OCI-LY1 (cell line): ENCODE measurements around the gene TRMT44.

Source experiments
- H2AFZ ChIP-seq: fragments of 200-600 bp; sonication (generic), shearing (Covaris generic); 2 replicates; pipeline ENCODE4 v1.6.0; 2014; ENCODE audit warnings: antibody characterized with exemption, mild to moderate bottlenecking, low read length
- H3F3A ChIP-seq: fragments of 200-600 bp; sonication (generic), shearing (Covaris generic); 2 replicates; pipeline ENCODE4 v1.6.0; 2014; ENCODE audit warnings: mild to moderate bottlenecking, antibody characterized with exemption, low read length, moderate library complexity; ENCODE audit not compliant: insufficient read depth
- H3K27ac ChIP-seq: fragments of 200-600 bp; sonication (generic); 2 replicates; pipeline ENCODE4 v1.5.1; 2014; ENCODE audit warnings: low read length, mixed run types, mild to moderate bottlenecking, low read depth; ENCODE audit not compliant: poor library complexity, severe bottlenecking
- H3K27me3 ChIP-seq: fragments of 200-600 bp; sonication (generic); 2 replicates; pipeline ENCODE4 v1.6.0; 2014; ENCODE audit warnings: antibody characterized with exemption, mild to moderate bottlenecking, low read length, moderate library complexity; ENCODE audit not compliant: insufficient read depth
- H3K36me3 ChIP-seq: fragments of 200-600 bp; sonication (generic); 2 replicates; pipeline ENCODE4 v1.6.1; 2014; ENCODE audit warnings: mild to moderate bottlenecking, antibody characterized with exemption, low read length, moderate library complexity, mixed read lengths; ENCODE audit not compliant: insufficient read depth
- H3K4me1 ChIP-seq: fragments of 200-600 bp; sonication (generic); 2 replicates; pipeline ENCODE4 v1.5.1; 2014; ENCODE audit warnings: mild to moderate bottlenecking, low read length, moderate library complexity; ENCODE audit not compliant: insufficient read depth, severe bottlenecking
- H3K4me2 ChIP-seq: fragments of 200-600 bp; sonication (generic), shearing (Covaris generic); 2 replicates; pipeline ENCODE4 v1.6.1; 2014; ENCODE audit warnings: low read length
- H3K4me3 ChIP-seq: fragments of 200-600 bp; sonication (generic); 2 replicates; pipeline ENCODE4 v1.5.1; 2014; ENCODE audit warnings: low read length, low read depth, mild to moderate bottlenecking, mixed read lengths; ENCODE audit not compliant: poor library complexity, severe bottlenecking
- H3K79me2 ChIP-seq: fragments of 200-600 bp; shearing (Covaris generic); 2 replicates; pipeline ENCODE4 v1.6.1; 2016; ENCODE audit warnings: mixed run types, low read length, mixed read lengths; ENCODE audit not compliant: insufficient read depth
- H3K9ac ChIP-seq: fragments of 200-600 bp; sonication (generic), shearing (Covaris generic); 2 replicates; pipeline ENCODE4 v1.6.1; 2014; ENCODE audit warnings: mild to moderate bottlenecking, low read length, mixed read lengths
- H3K9me2 ChIP-seq: fragments of 200-600 bp; sonication (generic), shearing (Covaris generic); 2 replicates; pipeline ENCODE4 v1.6.1; 2014; ENCODE audit warnings: low read depth, mild to moderate bottlenecking, low read length, mixed read lengths
- H3K9me3 ChIP-seq: fragments of 200-600 bp; shearing (Covaris generic); 2 replicates; pipeline ENCODE4 v1.6.1; 2014; ENCODE audit warnings: low read length, mixed read lengths
- H4K20me1 ChIP-seq: fragments of 200-600 bp; sonication (generic), shearing (Covaris generic); 2 replicates; pipeline ENCODE4 v1.6.0; 2016; ENCODE audit warnings: mild to moderate bottlenecking, low read length; ENCODE audit not compliant: insufficient read depth
- EZH2 ChIP-seq: fragments of 200-600 bp; sonication (generic), shearing (Covaris generic); IDR thresholded peaks from 2 replicates; pipeline ENCODE4 v1.8.0; 2017; ENCODE audit warnings: borderline replicate concordance, mixed run types, mild to moderate bottlenecking, antibody characterized with exemption, low read length, moderate library complexity, mixed read lengths
- TF ChIP-seq, protein P1 (sequence below): fragments of 200-600 bp; sonication (generic), shearing (Covaris generic); IDR thresholded peaks from 2 replicates; pipeline ENCODE4 v1.5.1; 2017; ENCODE audit warnings: mild to moderate bottlenecking, antibody characterized with exemption, low read length, moderate library complexity, mixed read lengths

Gene TRMT44

DNA sequence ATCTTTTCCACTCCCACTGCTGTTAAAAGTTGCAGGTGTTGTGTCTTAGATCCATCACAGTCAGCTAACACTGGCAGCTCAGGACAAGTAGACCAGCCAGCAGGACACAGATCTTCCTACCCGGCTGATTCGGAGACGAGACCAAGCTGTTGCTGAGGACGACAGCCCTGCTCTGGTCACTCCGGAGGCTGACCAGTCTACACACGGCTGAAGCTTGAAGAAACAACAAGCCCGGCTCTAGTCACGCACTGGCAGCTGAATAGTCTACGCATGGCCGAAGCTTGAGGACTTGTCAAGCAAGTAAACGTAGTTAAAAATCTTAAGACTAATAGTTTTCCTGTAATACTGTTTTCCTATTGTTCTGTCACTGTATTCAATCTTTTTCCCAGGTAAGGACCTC is 1.8 kb upstream of the TRMT44 start:
- H3K27ac ChIP-seq: no peak overlapping the region
- peak overlapping the region; percentile 61; the same call in 1 of the 2 replicates for H3K4me2 ChIP-seq
- no peaks in the 10 kb centered on the region for H3K36me3 ChIP-seq
- H3K4me1 ChIP-seq: peaks cover 55% of the 10 kb centered on the region
- no peak overlapping the region for H3K4me3 ChIP-seq
- no peak overlapping the region for H3K9ac ChIP-seq
- H4K20me1 ChIP-seq: no peaks in the 10 kb centered on the region
- H2AFZ ChIP-seq: no peak overlapping the region
- no peaks in the 10 kb centered on the region for H3K9me3 ChIP-seq
- H3K9me2 ChIP-seq: no peaks in the 10 kb centered on the region
- TF ChIP-seq EZH2: no peak
- TF ChIP-seq, protein P1, sequence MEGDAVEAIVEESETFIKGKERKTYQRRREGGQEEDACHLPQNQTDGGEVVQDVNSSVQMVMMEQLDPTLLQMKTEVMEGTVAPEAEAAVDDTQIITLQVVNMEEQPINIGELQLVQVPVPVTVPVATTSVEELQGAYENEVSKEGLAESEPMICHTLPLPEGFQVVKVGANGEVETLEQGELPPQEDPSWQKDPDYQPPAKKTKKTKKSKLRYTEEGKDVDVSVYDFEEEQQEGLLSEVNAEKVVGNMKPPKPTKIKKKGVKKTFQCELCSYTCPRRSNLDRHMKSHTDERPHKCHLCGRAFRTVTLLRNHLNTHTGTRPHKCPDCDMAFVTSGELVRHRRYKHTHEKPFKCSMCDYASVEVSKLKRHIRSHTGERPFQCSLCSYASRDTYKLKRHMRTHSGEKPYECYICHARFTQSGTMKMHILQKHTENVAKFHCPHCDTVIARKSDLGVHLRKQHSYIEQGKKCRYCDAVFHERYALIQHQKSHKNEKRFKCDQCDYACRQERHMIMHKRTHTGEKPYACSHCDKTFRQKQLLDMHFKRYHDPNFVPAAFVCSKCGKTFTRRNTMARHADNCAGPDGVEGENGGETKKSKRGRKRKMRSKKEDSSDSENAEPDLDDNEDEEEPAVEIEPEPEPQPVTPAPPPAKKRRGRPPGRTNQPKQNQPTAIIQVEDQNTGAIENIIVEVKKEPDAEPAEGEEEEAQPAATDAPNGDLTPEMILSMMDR: no peak
- 0 out of 2 replicates have a peak, but pooled peaks cover 12% of the 10 kb centered on the region for H3K79me2 ChIP-seq
- H3F3A ChIP-seq: no peaks in the 10 kb centered on the region
- H3K27me3 ChIP-seq: no peaks in the 10 kb centered on the region

DNA sequence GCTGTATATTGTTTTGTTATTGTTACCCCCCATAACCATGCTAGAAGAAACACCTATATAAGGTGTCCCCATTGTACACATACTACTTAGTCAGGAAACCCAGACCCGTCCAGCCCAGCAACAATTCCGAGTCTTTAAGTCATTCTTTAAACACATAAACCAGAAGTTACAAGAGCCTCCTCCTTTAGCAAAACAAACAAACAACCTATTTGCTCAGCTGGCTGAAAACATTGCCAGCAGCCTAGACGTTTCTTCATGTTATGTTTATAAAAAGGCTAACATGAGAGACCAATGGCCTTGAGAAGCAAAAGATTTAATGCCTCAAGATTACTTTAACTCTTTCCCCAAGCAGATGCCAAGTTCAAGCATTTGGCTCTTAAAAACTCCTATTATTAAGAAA is 1.4 kb upstream of the TRMT44 start:
- H3K4me2 ChIP-seq: peak overlapping the region; percentile 61
- H4K20me1 ChIP-seq: no peaks in the 10 kb centered on the region
- no peaks in the 10 kb centered on the region for H3K36me3 ChIP-seq
- no peaks in the 10 kb centered on the region for H3K9me3 ChIP-seq
- no peak overlapping the region for H3K9ac ChIP-seq
- H3K9me2 ChIP-seq: no peaks in the 10 kb centered on the region
- H3K79me2 ChIP-seq: 0 out of 2 replicates have a peak, but pooled peaks cover 12% of the 10 kb centered on the region
- H3K4me1 ChIP-seq: peaks cover 55% of the 10 kb centered on the region
- H3K27me3 ChIP-seq: no peaks in the 10 kb centered on the region
- TF ChIP-seq, protein P1: no peak
- no peak for TF ChIP-seq EZH2
- H3K27ac ChIP-seq: no peak overlapping the region
- peak overlapping the region; percentile 86 for H3K4me3 ChIP-seq
- no peak overlapping the region for H2AFZ ChIP-seq
- H3F3A ChIP-seq: no peaks in the 10 kb centered on the region

DNA sequence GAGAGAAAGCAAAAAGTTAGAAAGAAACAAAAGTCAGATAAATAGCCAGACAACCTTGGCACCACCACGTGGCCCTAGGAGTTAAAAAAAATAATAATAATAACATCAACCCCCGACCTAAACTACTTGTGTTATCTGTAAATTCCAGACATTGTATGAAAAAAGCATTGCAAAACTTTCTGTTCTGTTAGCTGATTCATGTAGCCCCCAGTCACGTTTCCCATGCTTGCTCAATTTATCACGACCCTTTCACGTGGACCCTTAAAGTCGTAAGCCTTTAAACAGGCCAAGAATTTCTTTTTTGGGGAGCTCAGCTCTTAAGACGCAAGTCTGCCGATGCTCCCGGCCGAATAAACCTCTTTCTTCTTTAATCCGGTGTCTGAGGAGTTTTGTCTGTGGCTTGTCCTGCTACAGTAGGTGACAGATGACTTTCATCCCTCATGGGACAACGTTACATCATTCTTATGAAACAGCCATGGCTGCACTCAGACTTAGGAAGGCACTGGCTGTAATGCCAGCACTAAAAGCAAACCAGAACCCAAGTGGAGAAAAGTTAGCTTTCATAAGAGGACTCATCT is 574 bp upstream of the TRMT44 start:
- Histone ChIP-seq H3K79me2 (0 out of 2 replicates have a peak, but pooled peaks cover 12% of the 10 kb centered on the region), H3K9me3 (no peaks in the 10 kb centered on the region), H3K27me3 (no peaks in the 10 kb centered on the region)

More for the DNA sequence above, 574 bp upstream of the TRMT44 start:
- no peaks in the 10 kb centered on the region for H3K9me2 ChIP-seq
- peak overlapping the region; percentile 61 for H3K4me2 ChIP-seq
- peak overlapping the region; percentile 86 for H3K4me3 ChIP-seq
- H2AFZ ChIP-seq: no peak overlapping the region
- H4K20me1 ChIP-seq: no peaks in the 10 kb centered on the region
- no peaks in the 10 kb centered on the region for H3F3A ChIP-seq
- TF ChIP-seq EZH2: no peak
- TF ChIP-seq, protein P1: no peak
- peak overlapping the region; percentile 69 for H3K27ac ChIP-seq
- H3K9ac ChIP-seq: peak overlapping the region; percentile 79
- peaks cover 50% of the 10 kb centered on the region for H3K4me1 ChIP-seq
- H3K36me3 ChIP-seq: no peaks in the 10 kb centered on the region
